ENCODE results near the gene MAPK7. TPM values are rescaled to one million over a fixed set of nuclear protein-coding genes. Genes with fewer than 3 reads are reported as not detected.

The MAPK7 gene
- total and polyA plus RNA-seq, 2 experiments from 2014 or later = 26.1 to 49.0 TPM

DNA sequence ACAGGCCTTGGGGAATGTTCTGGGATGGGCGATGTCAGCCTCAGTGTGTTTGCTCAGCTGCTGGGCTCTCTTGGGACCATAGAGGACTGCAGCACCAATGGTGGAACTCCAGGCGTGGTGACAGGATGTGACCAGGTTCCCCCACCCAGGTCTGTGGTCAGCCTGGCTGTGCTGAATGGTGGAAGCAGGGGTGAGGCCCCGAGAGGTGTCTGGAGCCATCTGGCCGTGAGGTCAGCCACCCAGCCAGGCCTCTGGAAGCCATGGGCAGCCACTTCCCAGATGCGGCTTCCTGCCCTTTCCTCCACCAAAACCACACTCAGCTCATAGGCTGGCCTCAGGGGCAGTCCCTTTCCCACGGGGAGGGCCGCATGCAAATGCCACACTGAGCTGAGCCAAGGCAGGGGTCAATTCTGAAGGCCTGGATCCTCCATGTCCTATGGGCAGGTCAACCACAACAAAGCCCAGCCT, 7.8 kb upstream of the MAPK7 start:
- no peak overlapping the region for H3K4me3 ChIP-seq
- TF ChIP-seq EZH2phosphoT487 (IDR thresholded peaks at IDR 0.05; ENCODE audit: low read depth, severe bottlenecking, unreplicated experiment) (no peak), EZH2 (IDR thresholded peaks at IDR 0.05; ENCODE audit: borderline replicate concordance) (no peak), CTCF (IDR thresholded peaks at IDR 0.05; ENCODE audit: poor library complexity) (no peak)
- WGBS (ENCODE audit: low lambda C conversion rate, missing lambda C conversion rate) = 76% methylated on average over 7 of the region's 7 CpGs
- DNase-seq (ENCODE audit: low spot score) = no peak
- no peak overlapping the region for H3K4me2 ChIP-seq
- no peaks in the 10 kb centered on the region for H3K79me2 ChIP-seq
- H3K36me3 ChIP-seq (replicated peaks; ENCODE audit: insufficient read depth, low read depth) = no peaks in the 10 kb centered on the region
- H3K27me3 ChIP-seq = no peaks in the 10 kb centered on the region
- no peaks in the 10 kb centered on the region for H3K4me1 ChIP-seq (ENCODE audit: insufficient read depth)
- no peaks in the 10 kb centered on the region for H4K20me1 ChIP-seq (ENCODE audit: insufficient read depth, poor library complexity, severe bottlenecking)
- no peaks in the 10 kb centered on the region for H3K9me2 ChIP-seq (replicated peaks; ENCODE audit: insufficient read depth)
- no peaks in the 10 kb centered on the region for H3K9me3 ChIP-seq (ENCODE audit: low read depth)
- H3K27ac ChIP-seq = no peak overlapping the region
- no peak overlapping the region for H2AFZ ChIP-seq

GRCh38 chr17:19371259-19372010, 6.9 kb upstream of the MAPK7 start:
- TF ChIP-seq CTCF (IDR thresholded peaks at IDR 0.05; ENCODE audit: poor library complexity) = no peak
- TF ChIP-seq EZH2phosphoT487 (IDR thresholded peaks at IDR 0.05; ENCODE audit: low read depth, severe bottlenecking, unreplicated experiment) = no peak
- TF ChIP-seq EZH2 (IDR thresholded peaks at IDR 0.05; ENCODE audit: borderline replicate concordance) = no peak
- Histone ChIP-seq H3K27ac (no peak overlapping the region), H4K20me1 (ENCODE audit: insufficient read depth, poor library complexity, severe bottlenecking) (no peaks in the 10 kb centered on the region), H3K4me3 (no peak overlapping the region), H2AFZ (no peak overlapping the region), H3K79me2 (no peaks in the 10 kb centered on the region), H3K36me3 (replicated peaks; ENCODE audit: insufficient read depth, low read depth) (no peaks in the 10 kb centered on the region), H3K27me3 (no peaks in the 10 kb centered on the region), H3K4me1 (ENCODE audit: insufficient read depth) (no peaks in the 10 kb centered on the region), H3K9me3 (ENCODE audit: low read depth) (no peaks in the 10 kb centered on the region), H3K4me2 (no peak overlapping the region), H3K9me2 (replicated peaks; ENCODE audit: insufficient read depth) (no peaks in the 10 kb centered on the region)
- no peak for DNase-seq (ENCODE audit: low spot score)
- 91% methylated on average over 7 of the region's 7 CpGs for WGBS (ENCODE audit: low lambda C conversion rate, missing lambda C conversion rate)

GRCh38 chr17:19372011-19372370, 6.3 kb upstream of the MAPK7 start:
- WGBS (ENCODE audit: low lambda C conversion rate, missing lambda C conversion rate) = 87% methylated on average over 9 of the region's 9 CpGs
- Histone ChIP-seq H3K9me2 (replicated peaks; ENCODE audit: insufficient read depth) (no peaks in the 10 kb centered on the region), H2AFZ (no peak overlapping the region), H3K4me2 (no peak overlapping the region), H3K27ac (no peak overlapping the region), H3K4me3 (no peak overlapping the region), H3K27me3 (no peaks in the 10 kb centered on the region), H3K36me3 (replicated peaks; ENCODE audit: insufficient read depth, low read depth) (no peaks in the 10 kb centered on the region), H3K79me2 (no peaks in the 10 kb centered on the region), H3K4me1 (ENCODE audit: insufficient read depth) (no peaks in the 10 kb centered on the region), H3K9me3 (ENCODE audit: low read depth) (no peaks in the 10 kb centered on the region), H4K20me1 (ENCODE audit: insufficient read depth, poor library complexity, severe bottlenecking) (no peaks in the 10 kb centered on the region)
- no peak for TF ChIP-seq CTCF (IDR thresholded peaks at IDR 0.05; ENCODE audit: poor library complexity)
- TF ChIP-seq EZH2phosphoT487 (IDR thresholded peaks at IDR 0.05; ENCODE audit: low read depth, severe bottlenecking, unreplicated experiment) = no peak
- no peak for DNase-seq (ENCODE audit: low spot score)
